Prostate gland (tissue), 2 donors: ENCODE results near the gene BGLAP.

ENCODE experiments used
- POLR2A ChIP-seq: fragments of 450-650 bp; IDR thresholded peaks from one replicate; pipeline ENCODE4 v1.6.1; 2016; ENCODE audit warnings: antibody characterized with exemption, mild to moderate bottlenecking
- POLR2AphosphoS5 ChIP-seq: sonication (generic); formaldehyde crosslinking; IDR thresholded peaks from one replicate; pipeline ENCODE4 v1.6.1; 2017; ENCODE audit warnings: antibody characterized with exemption
- TF ChIP-seq, protein P1 (sequence below), 4 experiments: fragments of 200-600 bp in 2 of 4; fragments of 450-650 bp in 2 of 4; sonication (generic) in 2 of 4; IDR thresholded peaks; 1 replicate in 3 of 4; 2 replicates in 1 of 4; pipeline ENCODE4 v1.5.1; 2016 to 2019; ENCODE audit warnings: antibody characterized with exemption in 4 of 4, mild to moderate bottlenecking in 2 of 4, moderate library complexity in 2 of 4

DNA sequence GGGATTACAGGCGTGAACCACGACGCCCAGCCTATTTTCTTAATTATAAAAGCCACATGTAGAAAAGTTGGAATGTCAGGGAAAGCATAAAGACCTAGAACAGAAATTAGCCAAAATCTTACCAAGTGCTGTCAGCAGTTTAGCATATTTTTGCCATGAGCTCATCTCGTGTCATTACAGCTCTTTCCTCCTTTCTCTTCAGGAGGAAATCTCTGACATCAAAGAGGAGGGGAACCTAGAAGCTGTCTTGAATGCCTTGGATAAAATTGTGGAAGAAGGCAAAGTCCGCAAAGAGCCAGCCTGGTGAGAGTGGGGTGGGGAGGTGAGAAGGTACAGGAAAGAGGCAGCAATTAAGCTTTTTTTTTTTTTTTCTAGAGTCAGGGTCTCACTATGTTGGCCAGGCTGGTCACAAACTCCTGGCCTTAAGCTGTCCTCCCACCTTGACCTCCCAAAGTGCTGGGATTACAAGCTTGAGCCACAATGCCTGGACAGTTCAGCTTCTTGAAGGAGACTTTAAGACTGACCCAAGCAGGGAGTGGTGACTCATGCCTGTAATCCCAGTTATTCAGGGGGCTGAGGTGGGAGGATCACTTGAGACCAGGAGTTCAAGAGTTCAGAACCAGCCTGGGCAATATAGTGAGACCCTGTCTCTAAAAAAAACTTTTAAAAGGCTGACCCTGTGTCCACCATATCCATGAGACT lies 8.4 kb upstream of the BGLAP start:
- no peak for TF ChIP-seq POLR2AphosphoS5
- TF ChIP-seq POLR2A, result no peak
- TF ChIP-seq, protein P1, sequence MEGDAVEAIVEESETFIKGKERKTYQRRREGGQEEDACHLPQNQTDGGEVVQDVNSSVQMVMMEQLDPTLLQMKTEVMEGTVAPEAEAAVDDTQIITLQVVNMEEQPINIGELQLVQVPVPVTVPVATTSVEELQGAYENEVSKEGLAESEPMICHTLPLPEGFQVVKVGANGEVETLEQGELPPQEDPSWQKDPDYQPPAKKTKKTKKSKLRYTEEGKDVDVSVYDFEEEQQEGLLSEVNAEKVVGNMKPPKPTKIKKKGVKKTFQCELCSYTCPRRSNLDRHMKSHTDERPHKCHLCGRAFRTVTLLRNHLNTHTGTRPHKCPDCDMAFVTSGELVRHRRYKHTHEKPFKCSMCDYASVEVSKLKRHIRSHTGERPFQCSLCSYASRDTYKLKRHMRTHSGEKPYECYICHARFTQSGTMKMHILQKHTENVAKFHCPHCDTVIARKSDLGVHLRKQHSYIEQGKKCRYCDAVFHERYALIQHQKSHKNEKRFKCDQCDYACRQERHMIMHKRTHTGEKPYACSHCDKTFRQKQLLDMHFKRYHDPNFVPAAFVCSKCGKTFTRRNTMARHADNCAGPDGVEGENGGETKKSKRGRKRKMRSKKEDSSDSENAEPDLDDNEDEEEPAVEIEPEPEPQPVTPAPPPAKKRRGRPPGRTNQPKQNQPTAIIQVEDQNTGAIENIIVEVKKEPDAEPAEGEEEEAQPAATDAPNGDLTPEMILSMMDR (IDR thresholded peaks at IDR 0.05), result no peak
